ENCODE measurements around the gene LSR.
A peak's percentile ranks its signal among the peaks of the same experiment; 100 is the strongest.

The LSR gene

DNA sequence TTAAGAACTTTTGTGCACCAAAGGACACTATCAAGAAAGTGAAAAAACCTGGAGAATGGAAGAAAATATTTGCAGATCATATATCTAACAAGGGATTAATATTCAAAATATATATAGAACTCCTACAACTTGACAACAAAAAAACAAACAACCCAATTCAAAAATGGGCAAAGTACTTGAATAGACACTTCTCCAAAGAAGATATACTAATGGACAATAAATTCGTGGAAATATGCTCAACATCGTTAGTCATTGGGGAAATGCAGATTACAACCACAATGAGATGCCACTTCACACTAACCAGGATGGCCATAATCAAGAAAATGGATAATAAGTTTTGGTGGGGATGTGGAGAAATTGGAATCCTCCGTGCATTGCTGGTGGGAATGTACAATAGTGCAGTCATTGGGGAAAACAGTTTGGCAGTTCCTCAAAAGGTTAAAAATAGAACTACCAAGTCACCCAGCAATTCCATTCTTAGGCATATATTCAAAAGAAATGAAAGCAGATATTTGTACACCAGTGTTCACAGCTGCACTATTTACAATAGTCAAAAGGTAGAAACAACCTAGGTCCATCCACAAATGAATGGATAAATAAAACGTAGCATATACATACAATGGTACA, 2.2 kb upstream of the LSR start:
- DNase-seq = no peak

DNA sequence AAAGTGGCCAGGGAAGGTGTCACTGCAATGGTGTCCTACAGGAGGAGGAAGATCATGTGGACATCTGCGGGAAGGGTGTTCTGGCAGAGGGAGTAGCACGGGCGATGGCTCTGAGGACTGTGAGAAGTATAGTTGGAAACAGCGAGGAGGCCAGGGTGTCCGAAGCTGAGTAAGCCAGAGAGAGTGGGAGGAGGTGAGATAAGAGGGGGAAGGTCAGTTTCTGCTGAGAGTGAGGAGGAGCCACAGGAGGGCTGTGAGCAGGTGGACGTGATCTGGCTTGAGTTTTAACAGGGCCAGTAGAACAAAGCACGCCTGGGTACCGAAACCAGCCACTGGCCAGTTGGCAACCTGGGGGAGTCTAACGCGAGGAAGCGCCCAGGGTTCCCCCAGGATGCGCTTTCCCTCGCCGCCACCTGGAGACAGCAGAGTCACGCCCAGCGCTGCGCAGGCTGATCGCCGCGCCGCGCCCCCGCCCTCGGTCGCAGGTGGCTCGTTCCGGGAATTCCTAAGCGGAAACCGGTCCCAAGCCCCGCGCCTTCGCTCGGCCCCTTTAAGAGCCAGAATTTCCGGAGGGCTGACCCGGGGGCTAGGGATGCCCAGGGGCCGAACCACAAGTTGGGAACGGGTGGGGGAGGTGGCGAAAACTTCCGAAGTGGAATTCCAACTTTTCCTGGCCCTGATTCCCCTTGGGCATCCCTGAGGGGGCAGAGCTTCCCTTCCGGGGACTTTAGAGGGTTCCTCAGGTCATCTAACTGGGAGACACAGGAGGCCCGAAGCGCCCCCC, 1.1 kb upstream of the LSR start:
- peak; percentile 79 for DNase-seq

DNA sequence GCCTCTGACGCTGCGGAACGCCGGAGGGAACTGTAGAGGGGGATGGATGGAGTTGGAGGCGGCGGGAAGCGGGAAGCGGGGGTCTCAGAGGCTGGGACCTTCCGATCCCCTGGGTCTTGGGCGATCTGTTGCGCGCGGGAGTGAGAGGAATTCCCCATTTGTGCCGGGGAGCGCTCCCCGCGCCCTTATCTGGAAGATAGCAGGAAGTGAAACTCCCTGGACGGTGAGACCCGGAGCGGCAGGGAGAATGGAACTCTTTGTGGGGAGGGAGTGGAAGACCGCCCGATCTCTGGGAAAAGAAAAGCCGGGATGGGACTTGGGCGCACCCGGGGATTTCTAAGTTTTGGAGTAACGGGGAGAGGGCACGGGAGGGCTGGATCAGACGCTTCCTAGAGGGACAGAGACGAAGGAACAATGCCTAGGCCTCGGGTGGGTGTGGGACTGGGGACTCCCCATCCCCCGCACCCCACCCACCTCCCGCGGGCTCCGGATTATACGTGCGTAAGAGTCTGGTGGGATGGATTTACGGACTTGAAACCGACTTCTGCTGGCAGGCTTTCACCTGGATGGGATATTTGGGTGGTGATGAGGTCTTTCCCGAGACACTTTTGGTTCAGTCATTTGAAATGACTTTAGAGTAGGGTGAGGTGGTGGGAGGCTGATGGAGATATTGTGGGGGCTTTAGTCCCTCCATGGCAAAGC, 495 bp downstream of the LSR start:
- no peak for DNase-seq

DNA sequence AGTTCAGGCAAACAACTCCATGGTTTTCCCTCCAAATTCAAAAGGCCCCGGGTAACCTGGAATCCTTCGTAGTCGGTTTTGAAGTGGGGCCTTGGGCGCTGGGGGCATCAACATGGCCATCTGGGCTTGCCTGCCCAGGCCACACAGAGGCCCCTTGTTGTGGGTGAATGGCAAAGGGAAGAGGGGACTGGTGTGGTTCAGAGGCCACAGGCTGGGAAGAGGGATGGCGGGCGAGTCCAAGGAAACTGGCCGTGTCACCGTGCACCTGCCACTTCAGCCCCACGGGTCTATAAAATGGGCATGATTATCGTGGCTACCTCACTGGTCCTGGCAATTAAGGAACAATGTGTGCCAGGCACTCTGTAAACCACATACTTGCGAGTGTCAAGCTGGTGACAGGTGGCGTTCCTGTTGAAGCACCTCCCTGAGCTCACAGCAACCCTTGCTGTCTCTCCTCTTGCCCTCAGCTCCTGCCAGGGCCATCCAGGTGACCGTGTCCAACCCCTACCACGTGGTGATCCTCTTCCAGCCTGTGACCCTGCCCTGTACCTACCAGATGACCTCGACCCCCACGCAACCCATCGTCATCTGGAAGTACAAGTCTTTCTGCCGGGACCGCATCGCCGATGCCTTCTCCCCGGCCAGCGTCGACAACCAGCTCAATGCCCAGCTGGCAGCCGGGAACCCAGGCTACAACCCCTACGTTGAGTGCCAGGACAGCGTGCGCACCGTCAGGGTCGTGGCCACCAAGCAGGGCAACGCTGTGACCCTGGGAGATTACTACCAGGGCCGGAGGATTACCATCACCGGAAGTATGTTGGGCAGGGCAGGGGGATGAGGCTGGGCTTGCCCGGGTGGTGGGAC, 1.3 kb downstream of the LSR start:
- DNase-seq = no peak

DNA sequence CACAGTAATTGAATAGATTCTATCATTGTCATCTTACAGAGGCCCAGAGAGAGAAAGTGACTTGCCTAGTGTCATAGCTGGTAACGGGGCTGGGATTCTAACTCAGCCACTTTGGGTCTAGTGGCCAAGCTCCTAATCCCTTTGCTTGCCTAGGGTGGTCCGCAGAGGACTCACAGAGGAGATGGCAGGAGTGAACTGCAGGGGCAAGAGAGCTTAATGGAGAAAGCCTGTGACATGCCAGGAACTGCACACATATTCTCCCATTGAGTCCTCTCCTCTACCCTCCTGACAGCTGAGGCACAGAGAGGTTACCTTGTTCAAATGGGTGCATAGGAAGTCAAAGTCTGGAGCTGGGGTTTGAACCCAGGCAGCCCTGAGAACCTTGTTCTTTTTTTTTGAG, 2.7 kb downstream of the LSR start:
- no peak for DNase-seq

DNA sequence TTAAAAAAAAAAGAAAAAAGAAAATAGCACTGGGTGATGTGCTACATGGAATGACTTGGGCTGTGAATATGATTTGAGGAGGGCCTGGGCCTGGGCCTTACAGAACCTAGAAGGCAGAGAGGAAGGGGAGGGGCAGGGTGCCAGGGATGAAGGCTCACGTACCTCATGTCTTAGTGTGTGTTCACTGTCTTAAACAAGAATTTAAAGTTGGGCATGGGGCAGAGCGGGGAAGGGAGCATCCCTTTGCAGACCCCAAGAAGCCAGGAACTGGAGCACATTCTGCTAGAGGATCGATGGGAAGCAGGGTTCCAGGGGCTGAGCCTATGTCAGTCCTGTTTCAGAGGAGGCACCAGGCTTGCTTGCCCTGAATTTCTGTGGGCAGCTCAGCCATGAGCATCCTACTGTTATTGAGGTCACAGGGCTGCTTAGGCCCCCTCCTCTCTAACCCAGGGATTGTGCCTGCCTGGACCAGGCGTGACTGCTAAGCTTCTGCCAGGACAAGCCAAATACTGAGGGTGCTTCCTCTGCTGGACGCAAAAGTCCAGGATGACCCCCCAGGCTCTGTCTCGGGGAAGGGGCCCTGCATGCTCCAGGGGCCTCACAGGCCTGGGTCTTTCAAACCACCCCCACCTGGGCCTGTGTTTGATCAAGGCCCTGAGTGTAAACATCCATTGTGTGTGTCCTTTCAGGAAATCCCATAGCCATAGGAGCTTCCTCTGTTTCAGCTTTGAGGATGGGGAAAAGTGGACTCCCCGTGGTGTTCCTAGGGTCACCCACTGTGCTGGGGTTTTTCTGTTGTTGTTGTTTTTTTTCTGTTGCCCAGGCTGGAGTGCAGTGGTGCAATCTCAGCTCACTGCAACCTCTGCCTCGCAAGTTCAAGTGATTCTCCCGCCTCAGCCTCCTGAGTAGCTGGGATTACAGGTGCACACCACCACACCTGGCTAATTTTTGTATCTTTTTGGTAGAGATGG, 4.8 kb downstream of the LSR start:
- DNase-seq = no peak

DNA sequence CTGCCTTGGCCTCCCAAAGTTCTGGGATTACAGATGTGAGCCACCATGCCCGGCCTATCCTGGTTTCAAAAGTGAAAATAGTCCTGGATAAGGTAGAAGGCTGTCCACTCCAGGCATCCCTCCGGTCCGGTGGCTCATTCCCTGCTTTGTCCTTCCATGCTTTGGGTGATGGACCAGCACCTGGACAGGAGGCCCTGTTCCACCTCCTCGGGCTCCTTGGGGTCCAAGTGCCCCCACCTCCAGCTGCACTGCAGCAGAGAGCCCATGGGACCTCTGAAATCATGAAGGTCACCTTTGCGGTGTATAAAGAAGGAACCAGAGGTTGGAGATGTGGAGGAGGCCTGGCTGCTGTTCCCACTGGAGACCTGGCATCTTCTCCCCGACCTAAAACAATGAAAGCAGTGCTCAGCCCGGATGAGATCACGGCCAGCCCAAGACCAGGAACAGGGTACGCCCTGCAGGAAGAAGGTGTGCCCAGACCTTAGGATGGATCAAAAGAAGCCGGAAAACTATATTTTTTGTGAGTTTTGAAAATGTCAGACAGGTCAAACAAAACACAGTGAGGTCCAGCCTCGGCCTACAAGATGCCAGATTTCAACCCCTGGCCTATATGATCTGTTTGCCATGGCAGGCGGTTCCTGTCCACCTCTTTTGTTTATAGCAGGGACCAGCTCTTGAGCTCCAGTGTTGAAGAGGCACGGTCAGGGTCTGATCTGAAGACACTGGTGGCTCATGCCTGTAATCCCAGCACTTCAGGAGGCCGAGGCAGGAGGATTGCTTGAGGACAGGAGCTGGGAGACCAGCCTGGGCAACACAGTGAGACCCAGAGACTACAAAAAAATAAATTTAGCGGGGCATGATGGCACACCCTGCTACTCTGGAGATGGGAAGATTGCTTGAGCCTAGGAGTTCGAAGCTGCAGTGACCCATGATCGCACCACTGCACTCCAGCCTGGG, 5.8 kb downstream of the LSR start:
- no peak for DNase-seq

DNA sequence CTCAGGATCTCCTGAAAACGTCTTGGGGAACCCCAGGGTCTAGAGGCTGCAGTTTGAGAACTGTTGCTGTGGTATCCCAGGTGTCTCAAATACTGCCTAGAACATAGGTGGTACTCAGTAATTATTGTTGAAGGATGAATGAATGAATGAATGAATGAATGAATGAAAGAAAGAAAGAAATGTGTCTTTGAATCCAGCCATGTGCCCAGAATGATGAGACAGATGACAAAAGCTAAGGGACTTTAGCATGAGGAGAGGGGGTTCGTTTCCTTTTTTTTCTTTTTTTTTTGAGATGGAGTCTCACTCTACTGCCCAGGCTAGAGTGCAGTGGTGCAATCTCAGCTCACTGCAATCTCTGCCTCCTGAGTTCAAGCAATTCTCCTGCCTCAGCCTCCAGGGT, 7.8 kb downstream of the LSR start:
- no peak for DNase-seq

DNA sequence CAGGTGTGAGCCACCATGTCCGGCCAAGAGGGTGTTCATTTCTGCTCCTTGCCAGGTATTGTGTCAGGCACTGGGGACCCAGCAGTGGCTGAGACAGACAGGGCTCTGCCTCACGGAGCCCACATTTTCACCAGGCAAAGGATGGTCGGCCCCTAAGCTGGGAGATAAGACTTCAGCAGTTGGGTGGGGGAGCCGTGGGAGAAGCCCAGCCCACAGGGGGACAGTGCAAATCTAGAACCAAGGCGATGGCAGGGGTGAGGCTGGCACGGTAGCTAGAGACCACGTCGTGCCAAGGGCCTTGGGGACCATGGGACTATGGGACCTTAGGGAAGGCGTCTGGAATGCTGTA, 8.3 kb downstream of the LSR start:
- DNase-seq = no peak

DNA sequence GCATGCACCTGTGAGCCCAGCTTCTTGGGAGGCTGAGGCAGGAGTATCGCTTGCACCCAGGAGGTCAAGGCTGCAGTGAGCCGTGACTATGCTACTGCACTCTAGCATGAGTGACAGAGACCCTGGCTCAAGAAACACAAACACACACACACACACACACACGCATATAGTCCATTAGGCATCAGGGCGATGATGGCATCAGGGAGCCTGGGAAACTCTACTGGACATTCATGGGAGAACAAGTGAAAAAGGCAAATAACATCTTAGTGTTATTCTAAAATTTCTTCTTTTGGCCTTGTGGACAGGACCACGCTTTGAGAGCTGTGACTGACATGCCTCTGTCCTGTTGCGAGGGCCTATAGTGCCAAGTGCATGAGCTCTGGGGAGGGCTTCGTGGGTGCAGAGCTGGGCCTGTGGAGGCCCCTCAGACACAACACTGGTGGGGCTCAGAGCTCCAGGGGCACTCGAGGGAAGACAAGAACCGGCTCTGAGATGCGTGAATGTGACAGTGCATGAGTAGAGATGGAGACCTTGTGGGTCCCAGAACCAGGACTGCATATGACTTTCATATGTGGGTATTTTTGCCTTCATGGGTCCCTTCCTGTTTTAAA, 12.0 kb downstream of the LSR start:
- no peak for DNase-seq

DNA sequence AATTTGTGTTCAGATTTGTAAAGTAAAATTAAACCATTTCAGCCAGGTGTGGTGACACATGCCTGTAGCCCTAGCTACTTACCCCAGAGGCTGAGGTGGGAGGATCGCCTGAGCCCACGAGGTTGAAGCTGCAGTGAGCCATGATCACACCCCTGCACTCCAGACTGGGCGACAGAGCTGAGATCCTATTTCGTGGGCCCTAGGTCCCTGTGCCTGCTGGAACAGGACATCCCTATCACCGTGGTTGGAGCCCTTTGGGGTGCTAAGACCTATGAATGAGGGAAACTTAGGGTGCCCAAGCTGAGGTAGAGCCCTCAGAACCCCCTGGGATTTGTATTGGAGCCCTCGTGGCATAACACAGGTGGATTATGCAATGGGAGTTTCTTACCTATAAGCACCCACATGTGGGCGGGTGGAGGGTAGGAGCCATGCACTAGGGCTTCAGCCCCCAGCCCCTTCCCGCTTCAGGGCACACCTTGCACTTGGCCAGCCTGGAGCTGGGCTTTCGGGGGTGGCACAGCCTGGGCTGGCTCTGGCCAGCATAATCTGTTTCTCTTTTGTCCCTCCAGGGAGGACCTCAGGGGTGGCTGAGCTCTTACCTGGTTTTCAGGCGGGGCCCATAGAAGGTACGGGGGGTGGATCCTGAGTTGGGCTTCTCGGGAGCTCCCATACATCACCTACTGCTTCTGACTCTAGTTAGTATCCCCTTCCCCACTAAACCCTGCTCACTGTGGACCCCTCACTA, 12.7 kb downstream of the LSR start:
- no peak for DNase-seq

DNA sequence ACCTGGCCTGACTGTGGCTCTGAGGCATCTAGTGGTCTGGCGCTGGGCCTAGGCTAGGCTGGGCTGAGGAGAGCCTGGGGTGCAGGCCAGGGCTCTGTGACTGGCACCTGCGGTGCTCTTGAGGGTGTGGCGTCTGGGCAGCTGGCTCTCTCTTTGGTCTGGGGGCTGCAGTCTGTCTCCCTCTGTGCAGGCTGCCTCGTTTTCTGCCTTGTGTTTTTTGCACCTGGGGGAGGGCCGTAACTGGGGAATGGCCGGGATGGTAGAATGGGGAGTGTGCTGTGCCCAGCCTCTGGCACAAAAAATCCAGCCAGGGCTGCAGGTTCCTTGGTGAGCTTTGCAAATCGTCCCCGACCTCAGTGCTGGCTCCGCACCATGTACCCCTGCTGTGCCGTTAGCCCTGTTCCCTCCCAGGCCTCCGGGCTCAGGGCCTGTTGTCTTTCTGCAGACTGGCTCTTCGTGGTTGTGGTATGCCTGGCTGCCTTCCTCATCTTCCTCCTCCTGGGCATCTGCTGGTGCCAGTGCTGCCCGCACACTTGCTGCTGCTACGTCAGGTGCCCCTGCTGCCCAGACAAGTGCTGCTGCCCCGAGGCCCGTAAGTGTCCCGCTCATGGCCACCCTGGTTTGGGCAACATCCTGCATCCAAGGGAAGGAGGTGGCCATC, 13.4 kb downstream of the LSR start:
- no peak for DNase-seq

DNA sequence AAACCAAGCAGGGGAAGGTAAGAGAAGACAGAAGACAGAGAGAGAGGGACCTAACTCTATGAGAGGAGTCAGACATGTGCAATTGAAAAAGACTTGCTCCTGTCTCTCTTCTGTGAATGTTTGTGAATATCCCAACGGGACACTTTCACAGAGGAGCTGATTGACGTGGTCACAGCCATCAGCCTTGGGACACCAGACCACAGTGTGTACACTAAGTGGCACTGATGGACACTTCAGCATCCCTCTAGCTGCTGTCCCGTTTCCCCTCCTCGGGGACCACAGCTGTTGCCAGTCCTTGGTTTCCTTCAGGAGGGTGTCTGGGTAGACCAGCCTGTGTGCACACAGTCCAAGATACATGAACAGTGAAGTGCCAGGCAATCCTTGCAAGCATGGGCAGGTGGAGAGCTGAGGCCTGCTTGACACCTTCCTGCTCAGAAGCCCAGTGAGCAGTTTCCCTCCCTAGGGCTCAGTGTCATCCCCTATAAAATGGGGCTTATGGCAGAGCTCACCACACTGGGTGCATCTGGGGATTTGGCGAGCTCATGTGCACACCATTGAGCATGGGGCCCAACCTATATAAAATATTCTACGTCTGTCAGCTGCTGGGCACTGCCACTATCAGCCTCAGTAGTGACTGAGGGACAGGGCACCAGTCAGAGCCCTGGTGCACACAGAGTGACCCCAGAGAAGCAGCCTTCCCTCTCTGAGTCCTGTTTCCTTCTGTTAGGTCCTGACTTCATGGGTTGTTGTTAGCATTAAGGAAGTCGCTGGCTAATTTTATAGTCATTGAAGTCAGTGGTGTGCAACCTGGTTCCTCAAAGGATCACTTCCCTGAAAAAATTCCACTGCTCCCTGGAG, 15.7 kb downstream of the LSR start:
- DNase-seq = no peak

DNA sequence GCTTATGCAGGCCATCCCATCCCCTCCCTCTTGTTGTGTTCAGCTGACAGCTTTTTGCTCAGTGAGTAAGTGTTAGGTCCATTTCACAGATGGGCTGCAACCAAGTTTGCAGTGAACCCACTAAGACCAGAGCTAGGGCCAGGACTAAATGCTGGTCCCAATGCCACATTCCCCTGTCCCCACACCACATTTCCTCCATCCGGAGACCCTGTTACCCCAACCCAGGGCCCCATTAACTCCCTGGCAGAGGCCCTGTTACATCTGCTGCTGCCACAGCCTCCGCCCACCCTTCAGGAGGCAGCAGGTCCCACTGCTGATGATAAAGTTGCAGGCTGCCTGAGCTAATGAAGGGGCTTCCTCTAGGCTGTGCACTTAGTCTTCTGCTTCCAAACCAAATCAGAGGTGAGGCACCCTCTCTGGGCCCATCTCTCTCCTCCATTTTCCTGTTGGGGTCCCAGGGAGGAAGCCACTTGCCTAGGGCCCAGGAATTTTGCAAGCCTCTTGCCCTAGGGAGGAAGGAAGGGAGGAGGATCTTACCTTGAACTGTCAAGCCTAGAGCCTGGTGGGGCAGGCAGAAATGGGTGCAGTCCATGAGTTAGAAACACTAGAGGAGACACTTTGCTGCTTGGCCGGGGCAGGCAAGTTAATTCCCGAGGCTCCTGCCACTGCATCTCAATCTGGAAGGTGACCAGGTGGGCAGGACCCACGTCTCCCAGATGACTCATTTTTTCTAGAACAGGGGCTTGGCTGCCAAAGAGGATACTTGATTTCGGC, 16.5 kb downstream of the LSR start:
- no peak for DNase-seq

DNA sequence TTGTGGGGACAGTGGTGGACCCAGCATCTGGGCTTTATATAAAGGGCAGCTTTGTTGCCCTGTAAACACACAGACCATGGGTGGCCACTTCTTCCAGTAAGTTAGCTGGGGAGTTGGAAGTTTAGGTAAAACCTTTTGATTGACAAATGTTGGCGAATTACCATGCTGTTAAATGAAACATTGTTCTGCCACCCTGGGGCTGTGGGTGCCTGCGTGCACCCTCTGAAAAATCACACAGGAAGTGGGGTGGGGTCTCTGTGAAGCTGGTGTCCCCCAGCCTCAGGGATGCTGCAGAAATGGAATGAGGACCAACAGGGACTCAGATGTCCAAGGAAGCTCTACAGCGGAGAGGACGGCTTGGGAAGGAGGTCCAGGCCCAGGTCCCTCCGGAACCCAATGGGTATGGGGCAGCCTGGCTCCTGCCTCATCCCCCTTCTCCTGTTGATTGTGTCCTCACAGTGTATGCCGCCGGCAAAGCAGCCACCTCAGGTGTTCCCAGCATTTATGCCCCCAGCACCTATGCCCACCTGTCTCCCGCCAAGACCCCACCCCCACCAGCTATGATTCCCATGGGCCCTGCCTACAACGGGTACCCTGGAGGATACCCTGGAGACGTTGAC, 17.2 kb downstream of the LSR start:
- no peak for DNase-seq

Measured in right kidney (tissue), 1 donor.